HUES6 (cell line): ENCODE data around the gene ANTXRL.
"Not testable (repeated sequence)": the region's sequence is repeated elsewhere in the genome, so short reads cannot be mapped to it uniquely, and the experiment has no call there.

Experiments
- H3K27ac ChIP-seq: 2 replicates; pipeline ENCODE4 v1.7.0; 2013; ENCODE audit warnings: low read depth, mild to moderate bottlenecking, low read length, inconsistent platforms
- H3K27me3 ChIP-seq: 2 replicates; pipeline ENCODE4 v1.6.1; 2013; ENCODE audit warnings: low read length; ENCODE audit not compliant: control insufficient read depth, insufficient read depth
- H3K36me3 ChIP-seq: 2 replicates; pipeline ENCODE4 v1.6.1; 2013; ENCODE audit warnings: low read length; ENCODE audit not compliant: control insufficient read depth, insufficient read depth
- H3K4me1 ChIP-seq: 2 replicates; pipeline ENCODE4 v1.6.1; 2013; ENCODE audit warnings: low read length; ENCODE audit not compliant: control insufficient read depth, insufficient read depth
- H3K4me3 ChIP-seq: 2 replicates; pipeline ENCODE4 v1.5.1; 2013; ENCODE audit warnings: low read depth, low read length
- H3K9ac ChIP-seq: one replicate; pipeline ENCODE4 v1.6.1; 2013; ENCODE audit warnings: mild to moderate bottlenecking, low read length
- H3K9me3 ChIP-seq: 2 replicates; pipeline ENCODE4 v1.6.1; 2013; ENCODE audit warnings: low read depth, low read length; ENCODE audit not compliant: control insufficient read depth, insufficient read depth

The ANTXRL gene

DNA sequence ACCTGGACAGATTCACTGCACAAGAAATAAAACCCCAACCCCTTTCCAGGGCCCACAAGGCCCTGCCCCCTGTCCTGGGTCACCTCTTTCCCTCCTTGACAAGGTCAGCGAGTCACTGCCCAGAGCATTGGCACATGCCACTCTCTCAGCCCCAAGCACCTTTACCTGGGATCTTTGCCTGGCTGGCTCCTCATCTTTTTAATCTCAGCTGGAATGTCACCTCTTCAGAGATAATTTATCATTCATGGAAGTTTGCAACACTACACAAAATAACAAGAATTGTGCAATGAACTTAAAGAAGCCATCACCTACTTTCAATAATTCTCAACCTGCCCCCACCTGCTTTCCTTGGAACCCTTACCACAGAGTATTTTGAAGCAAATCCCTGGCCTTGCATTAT, 19.2 kb downstream of the ANTXRL start:
- Histone ChIP-seq H3K9me3 (no peaks in the 10 kb centered on the region), H3K27me3 (no peaks in the 10 kb centered on the region), H3K4me1 (no peaks in the 10 kb centered on the region), H3K9ac (no peak overlapping the region), H3K4me3 (no peak overlapping the region), H3K36me3 (no peaks in the 10 kb centered on the region), H3K27ac (no peak overlapping the region)

DNA sequence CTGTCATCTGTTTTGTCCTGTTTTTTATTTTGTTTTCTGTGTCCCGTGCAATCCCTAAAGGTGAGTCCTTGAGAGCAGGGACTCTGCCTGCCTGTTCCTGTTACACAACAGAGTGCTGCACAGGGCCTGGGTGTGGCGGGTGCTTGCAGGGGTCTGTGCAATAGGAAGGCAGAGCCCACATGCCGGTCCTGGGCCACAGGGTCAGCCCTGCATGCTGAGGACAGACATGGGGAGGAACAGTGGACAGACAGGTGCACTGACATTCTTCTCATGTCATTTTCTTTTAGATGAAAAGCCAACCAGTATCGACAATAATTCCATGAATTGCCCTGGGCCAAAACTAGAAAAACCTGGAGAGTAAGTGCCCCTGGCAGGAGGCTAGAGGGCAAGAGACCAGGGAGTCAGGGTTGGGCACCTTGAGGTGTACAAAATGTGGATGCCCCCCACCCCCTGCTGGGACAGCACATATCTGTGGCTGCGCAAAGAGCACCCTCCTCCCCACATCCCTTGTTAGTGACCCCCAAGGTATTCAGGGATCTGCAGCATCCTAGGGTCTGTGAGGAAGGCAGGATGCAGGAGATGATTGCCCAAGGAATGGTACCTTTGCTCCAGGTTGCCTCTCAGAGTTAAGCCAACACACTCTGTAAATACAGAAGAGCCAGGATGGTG, 19.9 kb downstream of the ANTXRL start:
- no peaks in the 10 kb centered on the region for H3K36me3 ChIP-seq
- no peaks in the 10 kb centered on the region for H3K4me1 ChIP-seq
- H3K9me3 ChIP-seq: no peaks in the 10 kb centered on the region
- H3K4me3 ChIP-seq: no peak overlapping the region
- no peak overlapping the region for H3K27ac ChIP-seq
- H3K27me3 ChIP-seq: no peaks in the 10 kb centered on the region
- no peak overlapping the region for H3K9ac ChIP-seq

DNA sequence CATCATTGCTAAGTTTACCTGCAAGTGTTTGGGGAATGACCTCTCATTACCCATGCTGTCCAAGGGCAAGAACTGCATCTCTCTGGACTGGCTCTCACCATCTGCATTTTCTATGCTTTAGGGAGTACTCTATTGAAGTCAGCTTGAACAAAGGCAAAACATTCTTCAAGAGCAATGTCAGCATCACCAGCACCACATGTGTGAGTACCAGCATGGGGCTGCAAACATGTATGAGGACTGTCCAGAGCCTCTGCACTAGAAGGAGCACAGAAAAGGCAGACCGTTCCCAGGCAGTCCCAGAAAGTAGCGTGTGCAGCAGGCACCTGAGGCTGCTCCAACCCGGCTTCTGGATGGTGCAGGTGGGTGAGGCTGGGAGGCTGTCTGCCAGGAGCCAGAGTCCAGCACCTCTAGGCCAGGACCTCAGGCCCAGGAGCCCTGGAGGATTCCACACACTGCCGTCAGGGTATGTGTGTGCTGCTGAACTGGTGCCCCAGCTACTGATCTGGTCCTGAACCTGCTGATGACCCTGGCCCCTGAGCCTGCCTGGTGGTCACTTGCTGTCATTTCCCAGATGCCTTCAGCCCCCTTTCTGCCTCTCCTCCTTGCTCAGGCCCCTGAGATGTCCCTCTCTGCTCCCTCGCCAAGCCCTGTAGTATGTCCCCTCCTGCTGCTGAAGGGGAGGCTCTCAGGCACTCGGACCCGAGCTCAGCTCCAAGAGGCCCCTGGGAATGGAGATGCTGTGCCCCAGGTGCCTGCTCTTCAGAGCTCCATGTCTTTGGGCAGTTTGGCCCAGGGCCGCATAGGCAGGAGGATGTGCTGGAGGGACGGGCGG, 20.7 kb downstream of the ANTXRL start:
- no peak overlapping the region for H3K4me3 ChIP-seq
- no peaks in the 10 kb centered on the region for H3K36me3 ChIP-seq
- H3K9me3 ChIP-seq: no peaks in the 10 kb centered on the region
- no peaks in the 10 kb centered on the region for H3K27me3 ChIP-seq
- no peak overlapping the region for H3K9ac ChIP-seq
- no peaks in the 10 kb centered on the region for H3K4me1 ChIP-seq
- no peak overlapping the region for H3K27ac ChIP-seq

DNA sequence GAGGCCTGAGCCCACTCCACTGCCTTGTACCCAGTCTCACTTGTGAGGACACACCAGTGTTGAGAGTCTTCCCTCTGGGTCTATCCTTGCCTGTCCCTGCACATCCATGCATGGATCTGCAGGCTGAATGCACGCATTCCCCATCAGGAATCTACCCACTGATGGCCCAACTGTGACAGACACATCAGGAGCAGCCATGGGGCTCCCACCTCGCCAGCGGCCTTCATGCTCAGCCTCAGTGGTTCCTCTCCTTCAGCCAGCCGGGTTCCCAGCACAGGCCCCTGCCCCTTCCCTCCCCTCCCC, 21.3 kb downstream of the ANTXRL start:
- no peak overlapping the region for H3K27ac ChIP-seq
- no peaks in the 10 kb centered on the region for H3K36me3 ChIP-seq
- H3K9me3 ChIP-seq: no peaks in the 10 kb centered on the region
- H3K27me3 ChIP-seq: no peaks in the 10 kb centered on the region
- H3K4me3 ChIP-seq: no peak overlapping the region
- H3K9ac ChIP-seq: no peak overlapping the region
- H3K4me1 ChIP-seq: no peaks in the 10 kb centered on the region

DNA sequence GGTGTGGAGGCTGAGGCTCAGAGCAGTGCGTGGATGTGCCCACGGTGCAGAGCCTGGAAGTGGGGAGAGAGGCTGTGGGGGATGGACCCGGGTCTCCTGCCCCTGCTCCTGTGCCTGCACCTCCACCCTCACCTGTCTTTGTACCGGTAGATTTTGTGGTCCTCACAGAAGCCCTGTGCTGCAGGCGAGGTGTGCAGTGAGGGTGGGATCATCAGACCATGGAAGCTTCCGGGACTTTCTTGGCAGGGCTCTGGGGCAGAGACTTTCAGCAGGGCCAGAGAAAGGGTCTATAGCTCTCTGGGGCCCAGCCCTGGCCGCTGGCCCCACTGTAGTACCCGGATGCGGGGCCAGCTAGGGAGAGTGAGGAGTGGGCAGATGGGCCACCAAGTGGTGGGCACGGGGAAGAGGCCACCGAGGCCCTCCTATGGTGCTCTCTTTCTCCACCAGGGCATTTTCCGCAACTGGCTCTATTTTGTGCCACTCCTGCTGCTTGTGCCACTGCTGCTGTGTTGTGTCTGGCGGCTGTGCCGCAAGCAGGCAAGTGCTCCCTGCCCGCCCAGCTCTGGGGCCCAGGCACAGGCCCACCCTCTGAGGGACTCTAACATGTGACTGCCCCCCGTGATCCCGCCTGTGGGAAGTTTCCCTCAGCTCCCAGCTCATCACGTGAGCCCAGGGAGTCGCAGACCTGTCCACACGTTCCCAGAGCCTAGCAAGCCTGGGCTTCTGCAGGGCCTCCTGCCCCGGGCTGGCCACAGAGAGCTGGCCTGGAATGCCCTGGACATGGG, 22.1 kb downstream of the ANTXRL start:
- Histone ChIP-seq H3K27ac (no peak overlapping the region), H3K4me3 (no peak overlapping the region)

DNA sequence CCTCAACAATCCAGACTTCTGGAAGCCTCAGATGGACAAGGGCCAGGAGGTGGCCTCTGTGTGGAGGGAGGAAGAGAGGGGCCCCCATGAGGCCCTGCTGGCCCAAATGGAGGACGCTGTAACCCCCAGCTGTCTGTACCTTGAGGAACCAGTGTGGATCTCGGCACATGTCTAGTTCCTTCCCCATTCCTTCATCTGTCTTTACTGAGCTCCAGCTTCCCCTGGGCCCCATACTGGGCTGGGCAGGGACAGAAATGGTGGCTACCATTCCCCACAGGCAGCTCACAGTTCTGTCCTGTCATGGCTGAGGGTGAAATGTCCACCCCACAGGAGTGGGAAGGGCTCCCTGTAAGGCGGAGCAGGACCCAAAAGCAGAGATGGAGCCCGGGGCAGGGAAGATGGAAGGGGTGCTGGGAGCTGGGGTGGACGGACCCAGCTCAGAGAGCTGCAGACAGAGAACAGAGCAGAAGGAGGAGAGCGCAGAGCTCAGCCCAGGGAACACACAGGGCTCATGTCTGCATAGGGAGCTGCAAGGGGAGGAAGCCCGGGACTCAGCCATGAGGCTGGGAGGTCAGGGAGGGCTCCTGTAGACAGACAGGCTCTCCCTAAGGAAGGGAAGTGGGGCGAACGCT, 22.8 kb downstream of the ANTXRL start:
- H3K9me3 ChIP-seq: no peaks in the 10 kb centered on the region
- no peak overlapping the region for H3K4me3 ChIP-seq
- H3K36me3 ChIP-seq: no peaks in the 10 kb centered on the region
- H3K27ac ChIP-seq: no peak overlapping the region
- H3K9ac ChIP-seq: no peak overlapping the region
- H3K27me3 ChIP-seq: no peaks in the 10 kb centered on the region
- H3K4me1 ChIP-seq: no peaks in the 10 kb centered on the region

More for the DNA sequence above, 22.1 kb downstream of the ANTXRL start:
- Histone ChIP-seq H3K4me1 (no peaks in the 10 kb centered on the region), H3K9me3 (no peaks in the 10 kb centered on the region), H3K27me3 (no peaks in the 10 kb centered on the region), H3K9ac (no peak overlapping the region), H3K36me3 (no peaks in the 10 kb centered on the region)

DNA sequence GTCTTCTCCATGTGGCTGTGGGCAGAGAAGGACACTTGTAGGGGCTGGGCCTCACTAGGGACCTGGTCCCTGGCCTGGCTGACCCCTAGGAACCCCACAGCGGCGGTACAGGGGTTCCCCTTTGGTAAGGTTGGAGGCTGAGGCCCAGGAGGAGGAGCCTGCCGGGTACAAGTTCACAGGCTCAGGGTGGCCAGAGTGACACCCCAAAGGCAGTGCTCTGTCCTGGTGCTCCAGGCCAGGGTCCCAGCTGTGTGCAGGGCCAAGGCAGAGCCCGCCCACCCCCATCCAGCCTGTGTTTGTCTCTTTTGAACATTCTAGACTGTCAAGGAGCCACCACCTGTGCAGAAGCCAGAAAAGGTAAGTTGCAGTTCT, 23.3 kb downstream of the ANTXRL start:
- no peaks in the 10 kb centered on the region for H3K27me3 ChIP-seq
- no peak overlapping the region for H3K4me3 ChIP-seq
- no peaks in the 10 kb centered on the region for H3K9me3 ChIP-seq
- H3K36me3 ChIP-seq: no peaks in the 10 kb centered on the region
- H3K27ac ChIP-seq: no peak overlapping the region
- H3K4me1 ChIP-seq: no peaks in the 10 kb centered on the region; the same call in 1 of the 2 replicates
- no peak overlapping the region for H3K9ac ChIP-seq

DNA sequence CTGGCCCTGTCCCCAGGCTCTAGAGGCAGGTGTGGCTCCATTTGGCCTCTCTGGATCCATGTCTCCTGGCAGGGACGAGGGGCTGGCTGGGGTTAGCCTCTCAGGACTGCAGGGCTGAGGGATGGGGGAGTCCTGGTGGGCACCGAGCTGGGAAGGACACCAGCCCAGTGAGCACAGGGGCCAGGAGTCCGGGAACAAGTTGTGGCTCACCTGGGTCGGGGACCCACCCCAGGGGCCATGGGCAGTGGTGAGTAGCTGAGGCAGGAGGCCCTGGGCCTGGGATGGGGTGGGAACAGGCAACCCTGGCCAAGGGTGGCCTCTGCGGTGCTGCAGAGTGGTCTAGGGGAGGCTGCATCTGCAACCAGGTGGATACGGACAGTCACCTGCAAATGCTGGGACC, 24.1 kb downstream of the ANTXRL start:
- Histone ChIP-seq H3K9me3 (no peaks in the 10 kb centered on the region), H3K4me3 (no peak overlapping the region), H3K27me3 (no peaks in the 10 kb centered on the region), H3K27ac (no peak overlapping the region), H3K4me1 (no peaks in the 10 kb centered on the region; the same call in 1 of the 2 replicates), H3K36me3 (no peaks in the 10 kb centered on the region), H3K9ac (no peak overlapping the region)

DNA sequence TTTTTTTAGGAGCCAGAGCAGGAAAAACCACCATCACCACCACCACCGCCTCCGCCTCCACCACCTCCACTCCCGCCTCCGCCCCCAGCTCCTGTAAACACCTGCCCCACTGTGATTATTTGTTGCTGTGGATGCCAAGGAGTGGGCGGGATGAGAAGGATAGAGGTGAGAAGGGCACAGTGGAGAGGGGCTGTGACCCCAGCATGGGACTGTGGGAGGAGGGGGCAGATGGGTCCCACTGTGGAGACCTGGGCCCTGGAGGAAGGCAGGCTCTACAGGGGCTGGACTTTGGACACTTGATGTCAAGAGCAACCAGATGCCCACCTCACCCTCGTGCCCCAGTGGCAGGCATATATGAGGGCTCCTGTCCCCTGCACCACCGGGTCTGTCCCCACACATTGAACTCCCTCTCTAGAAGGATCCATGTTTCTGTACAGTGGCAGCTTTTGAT, 24.7 kb downstream of the ANTXRL start:
- Histone ChIP-seq H3K27ac (no peak overlapping the region), H3K36me3 (no peaks in the 10 kb centered on the region), H3K9ac (no peak overlapping the region), H3K4me1 (no peaks in the 10 kb centered on the region; the same call in 1 of the 2 replicates), H3K27me3 (no peaks in the 10 kb centered on the region), H3K9me3 (no peaks in the 10 kb centered on the region), H3K4me3 (no peak overlapping the region)

DNA sequence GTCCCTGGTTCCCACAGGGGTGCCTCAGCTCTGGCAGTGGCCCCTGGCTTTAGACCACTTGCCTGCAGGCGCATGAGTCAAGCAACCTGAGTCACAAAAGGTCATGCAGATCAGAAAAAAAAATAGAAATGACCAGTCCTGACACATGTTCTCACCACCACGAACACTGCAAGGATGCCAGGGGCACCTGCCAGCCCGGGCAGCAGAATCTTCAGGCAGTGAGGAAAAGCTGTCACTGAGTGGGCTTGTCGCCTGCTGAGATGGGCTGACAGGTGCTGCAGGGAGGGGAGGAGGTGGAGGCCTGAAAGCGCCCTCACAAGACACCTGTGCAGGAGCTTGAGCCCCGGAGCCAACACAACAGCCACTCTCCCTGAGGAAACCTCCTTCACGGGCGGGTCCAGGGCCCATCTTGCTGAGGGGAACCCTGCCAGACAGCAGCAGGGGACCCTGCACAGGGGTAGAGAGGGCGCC, 25.2 kb downstream of the ANTXRL start:
- H3K27ac ChIP-seq, H3K27me3 ChIP-seq, H3K9ac ChIP-seq, H3K36me3 ChIP-seq, H3K4me1 ChIP-seq, H3K9me3 ChIP-seq, H3K4me3 ChIP-seq: not testable (repeated sequence)
